H1 (cell line): ENCODE data around the gene AGAP1.

Source experiments
- BACH1 ChIP-seq: IDR thresholded peaks from 2 replicates; pipeline ENCODE4 v1.6.1; 2012; ENCODE audit warnings: low read length, improper control_type of control experiment
- CEBPB ChIP-seq: IDR thresholded peaks from 2 replicates; pipeline ENCODE4 v1.6.1; 2012; ENCODE audit warnings: low read depth, low read length
- EP300 ChIP-seq, 2 experiments: IDR thresholded peaks; 1 replicate in 1 of 2; 2 replicates in 1 of 2; pipeline ENCODE4 v1.6.1; 2011 to 2012; ENCODE audit warnings: low read depth in 2 of 2, low read length in 2 of 2, mild to moderate bottlenecking in 2 of 2, borderline replicate concordance in 1 of 2, inconsistent platforms in 1 of 2, moderate library complexity in 1 of 2
- EZH2 ChIP-seq: fragments of 200-600 bp; sonication (generic); IDR thresholded peaks from 2 replicates; pipeline ENCODE4 v1.7.1; 2012; ENCODE audit warnings: low read depth, mild to moderate bottlenecking, moderate library complexity, low read length, inconsistent platforms; ENCODE audit not compliant: severe bottlenecking
- JUND ChIP-seq: IDR thresholded peaks from 2 replicates; pipeline ENCODE4 v1.6.1; 2011; ENCODE audit warnings: mild to moderate bottlenecking, improper control_type of control experiment, low read length
- KDM5A ChIP-seq: fragments of 200-600 bp; IDR thresholded peaks from 2 replicates; pipeline ENCODE4 v1.7.1; 2012; ENCODE audit warnings: mild to moderate bottlenecking, low read length, inconsistent platforms, mixed read lengths
- MAX ChIP-seq: IDR thresholded peaks from 2 replicates; pipeline ENCODE4 v1.6.1; 2012; ENCODE audit warnings: inconsistent platforms
- POLR2A ChIP-seq, 2 experiments: IDR thresholded peaks; 1 replicate in 1 of 2; 2 replicates in 1 of 2; pipeline ENCODE4 v1.6.1; 2011; ENCODE audit warnings: low read depth in 2 of 2, low read length in 2 of 2, mild to moderate bottlenecking in 2 of 2; ENCODE audit errors: control extremely low read depth in 1 of 2
- POLR2AphosphoS5 ChIP-seq: IDR thresholded peaks from 2 replicates; pipeline ENCODE4 v1.6.1; 2011; ENCODE audit warnings: low read depth, low read length
- RXRA ChIP-seq: IDR thresholded peaks from 2 replicates; pipeline ENCODE4 v1.6.1; 2011; ENCODE audit warnings: low read depth, mild to moderate bottlenecking, low read length, moderate library complexity; ENCODE audit not compliant: insufficient read depth
- SRF ChIP-seq: IDR thresholded peaks from 2 replicates; pipeline ENCODE4 v1.6.1; 2011; ENCODE audit warnings: mild to moderate bottlenecking, low read depth, low read length, moderate library complexity
- TBP ChIP-seq: IDR thresholded peaks from 2 replicates; pipeline ENCODE4 v1.6.1; 2011; ENCODE audit warnings: low read depth, low read length, improper control_type of control experiment
- TF ChIP-seq, protein P1 (sequence below), 3 experiments: IDR thresholded peaks; 1 replicate in 2 of 3; 2 replicates in 1 of 3; pipeline versions ENCODE4 v1.5.1 to v1.6.1; 2011; ENCODE audit warnings: low read length in 3 of 3, mild to moderate bottlenecking in 3 of 3, inconsistent platforms in 2 of 3, low read depth in 1 of 3, moderate library complexity in 1 of 3; ENCODE audit not compliant: insufficient read depth in 1 of 3; ENCODE audit errors: control extremely low read depth in 1 of 3

DNA sequence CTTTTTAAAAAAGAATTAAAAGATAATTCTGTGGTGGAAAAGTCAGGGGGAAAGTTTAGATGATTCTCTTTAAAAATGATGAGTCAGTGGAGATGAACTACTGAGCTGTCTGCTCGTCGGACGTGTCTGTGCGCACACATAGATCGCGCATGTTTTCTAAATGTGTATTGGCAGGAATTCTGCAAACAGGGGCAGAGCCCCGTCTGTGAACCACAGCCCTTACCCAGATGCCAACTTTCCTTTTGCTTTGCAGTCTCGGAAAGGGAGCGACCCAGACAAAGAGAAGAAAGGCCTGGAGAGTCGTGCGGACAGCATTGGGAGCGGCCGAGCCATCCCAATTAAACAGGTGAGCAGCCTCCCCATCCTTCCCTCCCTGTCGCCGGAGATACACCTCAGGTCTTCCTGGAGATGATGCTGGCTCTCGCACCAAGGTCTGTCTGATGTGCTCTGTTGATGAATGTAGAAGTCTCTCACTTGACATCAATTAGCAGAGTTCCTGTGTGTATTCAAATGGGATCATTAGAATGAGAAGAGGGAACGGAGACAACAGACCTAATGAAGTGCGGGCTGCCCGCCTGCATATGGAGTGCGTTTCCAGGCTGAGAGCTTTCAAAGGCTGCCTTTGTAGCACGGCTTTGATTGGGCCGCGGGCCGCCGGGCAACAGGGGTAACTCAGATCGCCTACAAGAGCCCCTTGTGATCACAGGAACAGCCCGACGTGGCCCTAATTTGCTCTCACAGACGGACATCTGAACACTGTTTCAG, 313.3 kb downstream of the AGAP1 start:
- TF ChIP-seq POLR2AphosphoS5, result no peak
- TF ChIP-seq, protein P1, sequence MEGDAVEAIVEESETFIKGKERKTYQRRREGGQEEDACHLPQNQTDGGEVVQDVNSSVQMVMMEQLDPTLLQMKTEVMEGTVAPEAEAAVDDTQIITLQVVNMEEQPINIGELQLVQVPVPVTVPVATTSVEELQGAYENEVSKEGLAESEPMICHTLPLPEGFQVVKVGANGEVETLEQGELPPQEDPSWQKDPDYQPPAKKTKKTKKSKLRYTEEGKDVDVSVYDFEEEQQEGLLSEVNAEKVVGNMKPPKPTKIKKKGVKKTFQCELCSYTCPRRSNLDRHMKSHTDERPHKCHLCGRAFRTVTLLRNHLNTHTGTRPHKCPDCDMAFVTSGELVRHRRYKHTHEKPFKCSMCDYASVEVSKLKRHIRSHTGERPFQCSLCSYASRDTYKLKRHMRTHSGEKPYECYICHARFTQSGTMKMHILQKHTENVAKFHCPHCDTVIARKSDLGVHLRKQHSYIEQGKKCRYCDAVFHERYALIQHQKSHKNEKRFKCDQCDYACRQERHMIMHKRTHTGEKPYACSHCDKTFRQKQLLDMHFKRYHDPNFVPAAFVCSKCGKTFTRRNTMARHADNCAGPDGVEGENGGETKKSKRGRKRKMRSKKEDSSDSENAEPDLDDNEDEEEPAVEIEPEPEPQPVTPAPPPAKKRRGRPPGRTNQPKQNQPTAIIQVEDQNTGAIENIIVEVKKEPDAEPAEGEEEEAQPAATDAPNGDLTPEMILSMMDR (IDR thresholded peaks at IDR 0.05; ENCODE audit: control extremely low read depth in 1 of 3, insufficient read depth in 1 of 3, low read depth in 1 of 3, low read length in 3 of 3), result no peak
- no peak for TF ChIP-seq JUND
- no peak for TF ChIP-seq RXRA
- TF ChIP-seq CEBPB, result no peak
- TF ChIP-seq MAX, result no peak
- TF ChIP-seq POLR2A (IDR thresholded peaks at IDR 0.05; ENCODE audit: control extremely low read depth in 1 of 2, low read depth in 2 of 2, low read length in 2 of 2), result no peak
- TF ChIP-seq TBP, result no peak
- no peak for TF ChIP-seq EZH2
- no peak for TF ChIP-seq SRF
- no peak for TF ChIP-seq KDM5A
- no peak for TF ChIP-seq BACH1
- TF ChIP-seq EP300 (IDR thresholded peaks at IDR 0.05; ENCODE audit: borderline replicate concordance in 1 of 2, low read depth in 2 of 2, low read length in 2 of 2), result no peak
